Endothelial cell of umbilical vein (primary cell): ENCODE measurements around the gene DAB1. TPM values are rescaled to one million over a fixed set of nuclear protein-coding genes. Genes with fewer than 3 reads are reported as not detected.

ENCODE experiments used
- BruUV-seq: library from RNA; stranded (reverse); fragments of 400-500 nt; replicated peaks from 2 replicates; lab custom pipeline; 2021; lab: Mats Ljungman, UMichigan
- CTCF ChIA-PET: fragments of 300-600, 350-600 bp; sonication (Branson Sonifier 250); formaldehyde crosslinking; loops from one replicate; lab custom pipeline; 2021; ENCODE audit warnings: antibody characterized with exemption, inconsistent platforms; lab: Charles Lee
- POLR2A ChIA-PET: fragments of 300-600, 350-600 bp; sonication (Branson Sonifier 250); formaldehyde crosslinking; loops from one replicate; lab custom pipeline; 2021; ENCODE audit warnings: antibody characterized with exemption, inconsistent platforms; lab: Charles Lee
- DNase-seq: peaks from one replicate; pipeline ENCODE4 v3.0.0-alpha.2; 2011; ENCODE audit warnings: low read depth, low spot score
- FAIRE-seq: peaks from 2 replicates; lab custom pipeline; 2011; peaks lifted over from hg19 to GRCh38; lab: Jason Lieb, UNC
- H2AFZ ChIP-seq: 2 replicates; pipeline ENCODE4 v1.6.0; 2012; ENCODE audit warnings: low read depth, low read length, control low read depth, inconsistent platforms
- H3K27ac ChIP-seq: 2 replicates; pipeline ENCODE4 v1.5.1; 2011; ENCODE audit warnings: low read depth, mild to moderate bottlenecking, control low read depth, low read length, moderate library complexity; ENCODE audit not compliant: insufficient read depth
- H3K27me3 ChIP-seq, 2 experiments: 2 replicates each; pipeline versions ENCODE4 v1.6.0 to v1.6.1; 2011; ENCODE audit warnings: low read length in 2 of 2, mixed read lengths in 1 of 2; ENCODE audit not compliant: control insufficient read depth in 2 of 2, insufficient read depth in 2 of 2
- H3K36me3 ChIP-seq, 2 experiments: 2 replicates in 1 of 2; 3 replicates in 1 of 2; pipeline ENCODE4 v1.5.1; 2011; ENCODE audit warnings: low read length in 2 of 2, mild to moderate bottlenecking in 1 of 2, moderate library complexity in 1 of 2; ENCODE audit not compliant: control insufficient read depth in 2 of 2, insufficient read depth in 2 of 2; ENCODE audit errors: extremely low read depth in 1 of 2
- H3K4me1 ChIP-seq: 3 replicates; pipeline ENCODE4 v1.5.1; 2011; ENCODE audit warnings: mild to moderate bottlenecking, low read length; ENCODE audit not compliant: control insufficient read depth, insufficient read depth; ENCODE audit errors: extremely low read depth
- H3K4me2 ChIP-seq: 2 replicates; pipeline ENCODE4 v1.6.1; 2011; ENCODE audit warnings: low read length, control low read depth, mixed read lengths; ENCODE audit not compliant: insufficient read depth
- H3K4me3 ChIP-seq, 3 experiments: fragments of 200-600 bp in 1 of 3; sonication (generic), shearing (Covaris generic) in 1 of 3; replicated peaks in 1 of 3; 2 replicates each; pipeline ENCODE4 v1.5.1; 2011 to 2016; ENCODE audit warnings: control low read depth in 3 of 3, low read length in 3 of 3, mild to moderate bottlenecking in 2 of 3, inconsistent platforms in 1 of 3, low read depth in 1 of 3, moderate library complexity in 1 of 3; ENCODE audit not compliant: insufficient read depth in 1 of 3
- H3K79me2 ChIP-seq: 2 replicates; pipeline ENCODE4 v1.6.0; 2012; ENCODE audit warnings: low read length, inconsistent platforms; ENCODE audit not compliant: control insufficient read depth, insufficient read depth
- H3K9ac ChIP-seq: replicated peaks from 2 replicates; pipeline ENCODE3; 2011; ENCODE audit warnings: low read length, control low read depth; ENCODE audit not compliant: insufficient read depth; ENCODE audit errors: extremely low read depth
- H3K9me1 ChIP-seq: replicated peaks from 3 replicates; pipeline ENCODE4 v1.6.0; 2011; ENCODE audit warnings: mild to moderate bottlenecking, low read length; ENCODE audit not compliant: control insufficient read depth, insufficient read depth; ENCODE audit errors: extremely low read depth
- H3K9me3 ChIP-seq: replicated peaks from 2 replicates; pipeline ENCODE4 v1.5.1; 2012; ENCODE audit warnings: low read length, inconsistent platforms; ENCODE audit not compliant: control insufficient read depth, insufficient read depth
- H4K20me1 ChIP-seq: replicated peaks from 2 replicates; pipeline ENCODE3; 2011; ENCODE audit warnings: mild to moderate bottlenecking, low read length; ENCODE audit not compliant: control insufficient read depth, insufficient read depth; ENCODE audit errors: extremely low read depth
- CTCF ChIP-seq, 2 donors: IDR thresholded peaks; 1 replicate in 1 of 2; 2 replicates in 1 of 2; pipeline ENCODE4 v1.5.1; 2011; ENCODE audit warnings: low read length in 2 of 2, mild to moderate bottlenecking in 2 of 2, moderate library complexity in 2 of 2, control low read depth in 1 of 2, inconsistent platforms in 1 of 2, low read depth in 1 of 2; ENCODE audit not compliant: insufficient read depth in 1 of 2; ENCODE audit errors: extremely low read depth in 1 of 2
- EZH2 ChIP-seq: IDR thresholded peaks from 2 replicates; pipeline ENCODE4 v1.6.1; 2012; ENCODE audit warnings: borderline replicate concordance, low read depth, mild to moderate bottlenecking, moderate library complexity, low read length, inconsistent platforms; ENCODE audit not compliant: severe bottlenecking
- FOS ChIP-seq: IDR thresholded peaks from 2 replicates; pipeline ENCODE4 v1.6.1; 2011; ENCODE audit warnings: mild to moderate bottlenecking, low read length, moderate library complexity, borderline replicate concordance; ENCODE audit not compliant: insufficient read depth
- GATA2 ChIP-seq: IDR thresholded peaks from 2 replicates; pipeline ENCODE4 v1.7.0; 2011; ENCODE audit warnings: low read depth, mild to moderate bottlenecking, moderate library complexity, mixed read lengths, low read length; ENCODE audit not compliant: insufficient read length, insufficient read depth
- JUN ChIP-seq: IDR thresholded peaks from 2 replicates; pipeline ENCODE4 v1.6.1; 2011; ENCODE audit warnings: borderline replicate concordance, low read depth; ENCODE audit not compliant: insufficient read length, insufficient read depth
- MAX ChIP-seq: IDR thresholded peaks from 2 replicates; pipeline ENCODE4 v1.6.1; 2011; ENCODE audit not compliant: insufficient read depth, insufficient read length
- MYC ChIP-seq: IDR thresholded peaks from one replicate; pipeline ENCODE4 v1.6.1; 2011; ENCODE audit warnings: mild to moderate bottlenecking, low read depth, low read length
- POLR2A ChIP-seq: IDR thresholded peaks from 2 replicates; pipeline ENCODE4 v1.6.1; 2012; ENCODE audit warnings: low read depth, mild to moderate bottlenecking, control low read depth, low read length
- POLR2AphosphoS5 ChIP-seq: IDR thresholded peaks from 2 replicates; pipeline ENCODE4 v1.6.1; 2012; ENCODE audit warnings: low read depth, mild to moderate bottlenecking, control low read depth, low read length, moderate library complexity; ENCODE audit not compliant: insufficient read depth
- dilution Hi-C: fragments of 300-500 bp; cut with MboI; formaldehyde crosslinking; loops from one replicate; pipeline ENCODE4 v1.15.0; 2019; ENCODE audit warnings: low sequenced_read_pairs; ENCODE audit not compliant: extremely low pct_ligation_motif_present
- intact Hi-C: fragments of 100-400 bp; cut with micrococcal nuclease; formaldehyde crosslinking; loops from one replicate; pipeline ENCODE4 v1.10.0; 2022
- polyA plus RNA-seq, 4 experiments: library from polyadenylated mRNA; depleted of rRNA in 3 of 4; stranded (reverse) in 3 of 4; unstranded in 1 of 4; fragments of >200 nt; gene quantifications; 2 replicates each; pipeline versions ENCODE4 v1.2.1 to v1.2.3, GENCODE V29; 2011 to 2012; ENCODE audit warnings: missing spikeins in 1 of 4
- total RNA-seq: library from RNA; stranded (reverse); gene quantifications from 2 replicates; pipeline ENCODE4 v1.2.3, GENCODE V29; 2021

DAB1 gene
- total and polyA plus RNA-seq, 2 donors (not counting 3 experiments of a cell fraction or from before 2014, with no cell fraction given) = not detected

- BruUV-seq = no TSS peak
- Histone ChIP-seq H3K4me2 (no peak overlapping the region), H3K9me3 (no peaks in the 10 kb centered on the region), H3K9ac (no peak overlapping the region), H3K9me1 (no peaks in the 10 kb centered on the region), H3K27ac (no peak overlapping the region), H3K27me3 (no peaks in the 10 kb centered on the region), H4K20me1 (no peaks in the 10 kb centered on the region), H3K4me1 (no peaks in the 10 kb centered on the region), H3K4me3 (no peak overlapping the region), H3K36me3 (no peaks in the 10 kb centered on the region), H3K79me2 (no peaks in the 10 kb centered on the region), H2AFZ (no peak overlapping the region)
- TF ChIP-seq MAX (no peak), POLR2AphosphoS5 (no peak), EZH2 (no peak), MYC (no peak), CTCF (IDR thresholded peaks at IDR 0.05; ENCODE audit: extremely low read depth in 1 of 2, insufficient read depth in 1 of 2, low read depth in 1 of 2, low read length in 2 of 2) (no peak)
- DNase-seq = no peak
- ChIA-PET CTCF (no interaction called here), POLR2A (no interaction called here)
- intact Hi-C loops = no loop called here
- dilution Hi-C loops = no loop called here
- FAIRE-seq = no peak
These were observed 244.9 kb downstream of the DAB1 start for GRCh38 chr1:57179001-57179400.

- intact Hi-C loops (no loop called here), dilution Hi-C loops (no loop called here)
- ChIA-PET CTCF (no interaction called here), POLR2A (no interaction called here)
- no peak overlapping the region for H3K4me2 ChIP-seq
- H3K4me3 ChIP-seq = no peak overlapping the region
- H4K20me1 ChIP-seq = no peaks in the 10 kb centered on the region
- FAIRE-seq = no peak
- H3K36me3 ChIP-seq = no peaks in the 10 kb centered on the region
- TF ChIP-seq EZH2 = no peak
- TF ChIP-seq GATA2 = no peak
- no peak for TF ChIP-seq JUN
- TF ChIP-seq FOS = no peak
- no peak for TF ChIP-seq POLR2A
- TF ChIP-seq POLR2AphosphoS5 = no peak
- TF ChIP-seq CTCF (IDR thresholded peaks at IDR 0.05; ENCODE audit: extremely low read depth in 1 of 2, insufficient read depth in 1 of 2, low read depth in 1 of 2, low read length in 2 of 2) = no peak
- TF ChIP-seq MAX = no peak
- TF ChIP-seq MYC = no peak
- H3K9me1 ChIP-seq = no peaks in the 10 kb centered on the region
- H3K79me2 ChIP-seq = no peaks in the 10 kb centered on the region
- H2AFZ ChIP-seq = no peak overlapping the region
- no peaks in the 10 kb centered on the region for H3K27me3 ChIP-seq
- H3K9ac ChIP-seq = no peak overlapping the region
- no peak for DNase-seq
- BruUV-seq = no TSS peak
- H3K27ac ChIP-seq = no peak overlapping the region
- no peaks in the 10 kb centered on the region for H3K9me3 ChIP-seq
- no peaks in the 10 kb centered on the region for H3K4me1 ChIP-seq
These were observed 248.4 kb downstream of the DAB1 start for GRCh38 chr1:57175506-57175905.
